Measurements from ENCODE around the gene CNTN2. TPM values are rescaled to one million over a fixed set of nuclear protein-coding genes. Genes with fewer than 3 reads are reported as not detected.

Gene CNTN2
- polyA plus RNA-seq, 1 donor from 2014 or later = 3.2 TPM

- Histone ChIP-seq H3K36me3 (ENCODE audit: insufficient read depth, low read length) (no peaks in the 10 kb centered on the region), H3K4me3 (ENCODE audit: low read length) (no peak overlapping the region), H3K4me2 (ENCODE audit: low read length) (no peak overlapping the region), H3K9me2 (ENCODE audit: insufficient read depth, low read length) (no peaks in the 10 kb centered on the region), H3K27me3 (ENCODE audit: insufficient read depth, low read depth, low read length) (no peaks in the 10 kb centered on the region), H3K79me2 (replicated peaks; ENCODE audit: insufficient read depth, low read length) (no peaks in the 10 kb centered on the region), H3F3A (ENCODE audit: insufficient read depth, low read length, poor library complexity, severe bottlenecking) (no peaks in the 10 kb centered on the region), H2AFZ (ENCODE audit: low read depth, low read length) (no peak overlapping the region), H3K27ac (ENCODE audit: low read length) (no peak overlapping the region), H3K9me3 (ENCODE audit: low read length) (no peaks in the 10 kb centered on the region), H3K9ac (ENCODE audit: low read length) (no peak overlapping the region), H4K20me1 (ENCODE audit: insufficient read depth) (no peaks in the 10 kb centered on the region)
- TF ChIP-seq RAD21 (conservative IDR thresholded peaks at IDR 0.05) (no peak), EZH2 (IDR thresholded peaks at IDR 0.05; ENCODE audit: borderline replicate concordance, insufficient read depth, low read length, poor library complexity, severe bottlenecking) (no peak), REST (IDR thresholded peaks at IDR 0.05; ENCODE audit: borderline replicate concordance) (no peak), MXI1 (conservative IDR thresholded peaks at IDR 0.05; ENCODE audit: poor library complexity, severe bottlenecking) (no peak), EP300 (conservative IDR thresholded peaks at IDR 0.05; ENCODE audit: poor library complexity, severe bottlenecking) (no peak), POLR2AphosphoS5 (IDR thresholded peaks at IDR 0.05) (no peak), CTCF (IDR thresholded peaks at IDR 0.05; ENCODE audit: poor library complexity, severe bottlenecking) (no peak), SMC3 (conservative IDR thresholded peaks at IDR 0.05; ENCODE audit: poor library complexity) (no peak), TAF1 (IDR thresholded peaks at IDR 0.05; ENCODE audit: low read depth) (no peak)
These were observed 5.5 kb upstream of the CNTN2 start for GRCh38 chr1:205037539-205037938.

GRCh38 chr1:205038132-205038786 is 4.8 kb upstream of the CNTN2 start:
- no peaks in the 10 kb centered on the region for H3K9me2 ChIP-seq (ENCODE audit: insufficient read depth, low read length)
- no peaks in the 10 kb centered on the region for H3K36me3 ChIP-seq (ENCODE audit: insufficient read depth, low read length)
- H3K27me3 ChIP-seq (ENCODE audit: insufficient read depth, low read depth, low read length) = peaks cover 1% of the 10 kb centered on the region
- H3F3A ChIP-seq (ENCODE audit: insufficient read depth, low read length, poor library complexity, severe bottlenecking) = no peaks in the 10 kb centered on the region
- no peaks in the 10 kb centered on the region for H4K20me1 ChIP-seq (ENCODE audit: insufficient read depth)
- H3K4me2 ChIP-seq (ENCODE audit: low read length) = no peak overlapping the region
- no peak overlapping the region for H3K9ac ChIP-seq (ENCODE audit: low read length)
- TF ChIP-seq CTCF (IDR thresholded peaks at IDR 0.05; ENCODE audit: poor library complexity, severe bottlenecking) (no peak), MXI1 (conservative IDR thresholded peaks at IDR 0.05; ENCODE audit: poor library complexity, severe bottlenecking) (no peak), REST (IDR thresholded peaks at IDR 0.05; ENCODE audit: borderline replicate concordance) (no peak), TAF1 (IDR thresholded peaks at IDR 0.05; ENCODE audit: low read depth) (no peak), EP300 (conservative IDR thresholded peaks at IDR 0.05; ENCODE audit: poor library complexity, severe bottlenecking) (no peak), RAD21 (conservative IDR thresholded peaks at IDR 0.05) (no peak), SMC3 (conservative IDR thresholded peaks at IDR 0.05; ENCODE audit: poor library complexity) (no peak), POLR2AphosphoS5 (IDR thresholded peaks at IDR 0.05) (no peak), EZH2 (IDR thresholded peaks at IDR 0.05; ENCODE audit: borderline replicate concordance, insufficient read depth, low read length, poor library complexity, severe bottlenecking) (no peak)
- no peaks in the 10 kb centered on the region for H3K9me3 ChIP-seq (ENCODE audit: low read length)
- no peak overlapping the region for H3K27ac ChIP-seq (ENCODE audit: low read length)
- no peak overlapping the region for H2AFZ ChIP-seq (ENCODE audit: low read depth, low read length)
- H3K4me3 ChIP-seq (ENCODE audit: low read length) = no peak overlapping the region
- H3K79me2 ChIP-seq (replicated peaks; ENCODE audit: insufficient read depth, low read length) = no peaks in the 10 kb centered on the region

Data from neural cell (in vitro differentiated cells).